ENCODE results near the gene FAM200C.

DNA sequence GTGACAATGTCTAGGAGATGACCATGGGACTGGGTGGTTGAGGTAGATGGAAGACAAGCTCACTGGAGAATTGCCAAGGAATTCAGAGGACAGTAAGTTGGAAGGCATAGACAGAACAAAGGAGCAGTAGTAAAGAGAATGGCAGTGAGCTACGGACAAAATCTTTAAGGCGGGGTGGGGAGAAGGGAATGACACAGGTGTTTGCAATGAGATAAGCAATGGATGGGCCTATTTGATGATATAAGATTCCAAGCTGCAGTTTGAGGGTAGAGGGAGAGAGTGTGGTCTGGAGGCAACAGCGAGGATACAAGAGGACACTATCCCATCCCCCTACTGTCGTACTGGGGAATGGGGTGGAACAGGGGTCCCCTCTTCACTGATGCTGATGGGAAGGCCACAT, 36.2 kb upstream of the FAM200C start:
- TF ChIP-seq, protein P1, sequence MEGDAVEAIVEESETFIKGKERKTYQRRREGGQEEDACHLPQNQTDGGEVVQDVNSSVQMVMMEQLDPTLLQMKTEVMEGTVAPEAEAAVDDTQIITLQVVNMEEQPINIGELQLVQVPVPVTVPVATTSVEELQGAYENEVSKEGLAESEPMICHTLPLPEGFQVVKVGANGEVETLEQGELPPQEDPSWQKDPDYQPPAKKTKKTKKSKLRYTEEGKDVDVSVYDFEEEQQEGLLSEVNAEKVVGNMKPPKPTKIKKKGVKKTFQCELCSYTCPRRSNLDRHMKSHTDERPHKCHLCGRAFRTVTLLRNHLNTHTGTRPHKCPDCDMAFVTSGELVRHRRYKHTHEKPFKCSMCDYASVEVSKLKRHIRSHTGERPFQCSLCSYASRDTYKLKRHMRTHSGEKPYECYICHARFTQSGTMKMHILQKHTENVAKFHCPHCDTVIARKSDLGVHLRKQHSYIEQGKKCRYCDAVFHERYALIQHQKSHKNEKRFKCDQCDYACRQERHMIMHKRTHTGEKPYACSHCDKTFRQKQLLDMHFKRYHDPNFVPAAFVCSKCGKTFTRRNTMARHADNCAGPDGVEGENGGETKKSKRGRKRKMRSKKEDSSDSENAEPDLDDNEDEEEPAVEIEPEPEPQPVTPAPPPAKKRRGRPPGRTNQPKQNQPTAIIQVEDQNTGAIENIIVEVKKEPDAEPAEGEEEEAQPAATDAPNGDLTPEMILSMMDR (IDR thresholded peaks at IDR 0.05 in 4 of 5, conservative IDR thresholded peaks at IDR 0.05 in 1 of 5): no peak
- TF ChIP-seq POLR2A (IDR thresholded peaks at IDR 0.05): no peak

Data from gastrocnemius medialis (tissue), 4 donors.